ENCODE measurements around the gene CSF1R.
"Not testable (repeated sequence)": the region's sequence is repeated elsewhere in the genome, so short reads cannot be mapped to it uniquely, and the experiment has no call there.

CSF1R gene

DNA sequence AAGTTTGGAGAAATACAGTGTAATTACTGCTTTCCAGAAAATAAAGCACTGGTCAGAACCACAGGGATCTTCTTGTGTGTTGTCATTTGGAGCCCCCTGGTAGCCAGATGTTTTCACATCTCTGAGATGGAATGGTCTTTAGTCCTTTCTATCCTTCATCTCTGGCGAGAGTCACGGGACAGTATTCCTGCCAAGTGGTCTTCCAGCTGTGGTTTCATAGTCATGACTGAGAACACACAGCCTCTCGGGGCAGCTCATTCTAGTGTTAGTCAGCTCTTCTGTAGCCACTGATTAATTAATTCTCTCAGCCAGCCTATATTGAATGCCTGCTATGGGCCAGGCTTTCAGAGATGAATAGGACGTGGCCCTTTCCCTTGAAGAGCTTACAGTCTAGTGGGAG is 51.7 kb downstream of the CSF1R start:
- Histone ChIP-seq H3K27ac (ENCODE audit: low read depth, low read length) (no peak overlapping the region), H3K9ac (ENCODE audit: low read length) (no peak overlapping the region), H3K4me1 (ENCODE audit: control insufficient read depth, insufficient read depth, low read length) (no peaks in the 10 kb centered on the region), H3K27me3 (ENCODE audit: control insufficient read depth, insufficient read depth, low read length) (no peaks in the 10 kb centered on the region), H3K36me3 (ENCODE audit: control insufficient read depth, insufficient read depth, low read length) (peaks cover 41% of the 10 kb centered on the region), H3K4me3 (ENCODE audit: low read length) (no peak overlapping the region)

DNA sequence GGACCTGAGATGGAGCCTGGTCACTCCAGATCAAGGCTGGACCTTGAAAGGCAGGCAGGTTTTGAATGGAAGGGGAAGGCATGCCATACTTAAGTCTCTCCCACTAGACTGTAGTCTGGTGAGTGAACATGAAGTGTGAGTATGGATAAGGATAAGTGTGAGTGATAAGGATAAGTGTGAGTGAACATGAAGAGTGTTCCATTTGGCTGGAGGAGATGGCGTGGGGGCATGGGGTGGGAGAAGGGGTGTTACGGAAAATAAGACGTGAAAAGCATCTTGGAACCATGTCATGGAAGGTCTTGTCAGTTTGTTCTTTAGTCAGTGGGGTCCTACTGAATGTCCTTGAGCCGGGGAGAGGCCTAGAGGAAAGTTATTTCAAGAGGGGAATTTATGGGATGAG is 53.0 kb downstream of the CSF1R start:
- Histone ChIP-seq H3K4me3 (ENCODE audit: low read length) (no peak overlapping the region), H3K27ac (ENCODE audit: low read depth, low read length) (no peak overlapping the region), H3K9ac (ENCODE audit: low read length) (no peak overlapping the region), H3K4me1 (ENCODE audit: control insufficient read depth, insufficient read depth, low read length) (no peaks in the 10 kb centered on the region), H3K36me3 (ENCODE audit: control insufficient read depth, insufficient read depth, low read length) (peaks cover 44% of the 10 kb centered on the region), H3K27me3 (ENCODE audit: control insufficient read depth, insufficient read depth, low read length) (no peaks in the 10 kb centered on the region)

DNA sequence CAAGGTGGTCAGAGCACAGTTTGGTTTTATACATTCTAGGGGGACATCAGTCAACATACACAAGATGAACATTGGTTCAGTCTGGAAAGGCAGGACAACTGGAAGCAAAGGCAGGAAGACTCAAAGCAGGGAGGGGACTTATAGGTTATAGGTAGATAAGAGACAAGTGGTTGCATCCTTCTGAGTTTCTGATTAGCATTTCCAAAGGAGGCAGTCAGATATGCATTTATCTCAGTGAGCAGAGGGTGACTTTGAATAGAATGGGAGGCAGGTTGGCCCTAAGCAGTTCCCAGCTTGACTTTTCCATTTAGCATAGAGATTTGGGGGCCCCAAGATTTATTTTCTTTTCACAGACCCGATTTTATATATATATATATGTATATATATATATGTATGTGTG is 58.3 kb downstream of the CSF1R start:
- H3K27ac ChIP-seq (ENCODE audit: low read depth, low read length); H3K27me3 ChIP-seq (ENCODE audit: control insufficient read depth, insufficient read depth, low read length); H3K9ac ChIP-seq (ENCODE audit: low read length); H3K4me1 ChIP-seq (ENCODE audit: control insufficient read depth, insufficient read depth, low read length); H3K4me3 ChIP-seq (ENCODE audit: low read length): not testable (repeated sequence)
- peaks cover 37% of the 10 kb centered on the region for H3K36me3 ChIP-seq (ENCODE audit: control insufficient read depth, insufficient read depth, low read length)

DNA sequence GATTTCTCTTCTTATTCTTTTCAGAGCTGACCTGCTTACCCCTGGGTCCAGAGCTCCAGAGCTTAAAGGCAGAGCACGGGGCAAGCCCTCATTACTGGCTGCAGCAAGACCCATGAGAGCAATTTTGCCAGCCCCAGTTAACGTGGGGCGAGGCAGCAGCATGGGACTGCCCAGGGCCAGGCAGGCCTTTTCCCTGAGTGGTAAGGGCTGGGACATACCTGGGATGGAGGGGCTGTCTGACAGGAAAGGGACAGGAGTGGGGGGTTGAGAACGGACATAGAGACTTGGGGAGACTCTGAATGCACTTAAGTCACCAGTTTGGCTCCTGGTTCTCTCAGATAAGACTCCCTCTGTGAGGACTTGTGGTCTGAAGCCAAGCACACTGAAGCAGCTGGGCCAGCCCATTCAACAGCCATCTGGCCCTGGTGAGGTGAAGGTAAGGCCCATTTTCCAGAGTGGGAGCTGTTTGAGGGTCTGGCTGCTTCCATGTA is 59.6 kb downstream of the CSF1R start:
- Histone ChIP-seq H3K27ac (ENCODE audit: low read depth, low read length) (no peak overlapping the region), H3K36me3 (ENCODE audit: control insufficient read depth, insufficient read depth, low read length) (peaks cover 32% of the 10 kb centered on the region), H3K4me3 (ENCODE audit: low read length) (no peak overlapping the region)

DNA sequence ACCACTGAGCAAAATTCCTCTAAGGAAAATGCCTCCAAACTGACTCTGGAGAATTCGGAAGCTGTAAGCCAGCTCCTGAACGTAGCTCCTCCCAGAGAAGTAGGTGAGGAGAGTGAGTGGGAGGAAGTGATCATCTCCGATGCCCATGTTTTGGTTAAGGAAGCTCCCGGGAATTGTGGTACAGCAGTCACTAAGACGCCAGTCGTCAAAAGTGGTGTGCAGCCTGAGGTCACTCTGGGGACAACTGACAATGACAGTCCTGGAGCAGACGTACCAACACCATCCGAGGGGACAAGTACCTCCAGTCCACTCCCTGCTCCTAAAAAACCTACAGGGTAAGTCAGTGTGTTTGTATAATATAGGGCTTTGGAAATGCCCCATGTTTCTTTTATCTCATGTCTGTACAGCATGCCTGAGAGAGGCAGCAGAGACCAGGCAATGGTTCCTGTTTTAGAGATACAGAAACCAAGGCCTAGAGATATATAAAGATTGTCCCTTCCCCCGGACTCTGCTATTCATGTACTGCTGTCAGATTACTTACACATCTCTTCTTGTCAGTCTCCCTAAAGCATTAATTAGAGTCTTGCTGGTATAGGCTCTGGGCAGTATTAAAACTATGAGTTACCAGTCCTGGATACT is 61.9 kb downstream of the CSF1R start:
- H3K36me3 ChIP-seq (ENCODE audit: control insufficient read depth, insufficient read depth, low read length) = peaks cover 39% of the 10 kb centered on the region
- peaks cover 4% of the 10 kb centered on the region for H3K4me1 ChIP-seq (ENCODE audit: control insufficient read depth, insufficient read depth, low read length)
- no peaks in the 10 kb centered on the region for H3K27me3 ChIP-seq (ENCODE audit: control insufficient read depth, insufficient read depth, low read length)
- no peak overlapping the region for H3K4me3 ChIP-seq (ENCODE audit: low read length)
- H3K9ac ChIP-seq (ENCODE audit: low read length) = no peak overlapping the region
- H3K27ac ChIP-seq (ENCODE audit: low read depth, low read length) = no peak overlapping the region

More for the DNA sequence above, 59.6 kb downstream of the CSF1R start:
- H3K27me3 ChIP-seq (ENCODE audit: control insufficient read depth, insufficient read depth, low read length) = no peaks in the 10 kb centered on the region
- peaks cover 4% of the 10 kb centered on the region for H3K4me1 ChIP-seq (ENCODE audit: control insufficient read depth, insufficient read depth, low read length)
- no peak overlapping the region for H3K9ac ChIP-seq (ENCODE audit: low read length)

DNA sequence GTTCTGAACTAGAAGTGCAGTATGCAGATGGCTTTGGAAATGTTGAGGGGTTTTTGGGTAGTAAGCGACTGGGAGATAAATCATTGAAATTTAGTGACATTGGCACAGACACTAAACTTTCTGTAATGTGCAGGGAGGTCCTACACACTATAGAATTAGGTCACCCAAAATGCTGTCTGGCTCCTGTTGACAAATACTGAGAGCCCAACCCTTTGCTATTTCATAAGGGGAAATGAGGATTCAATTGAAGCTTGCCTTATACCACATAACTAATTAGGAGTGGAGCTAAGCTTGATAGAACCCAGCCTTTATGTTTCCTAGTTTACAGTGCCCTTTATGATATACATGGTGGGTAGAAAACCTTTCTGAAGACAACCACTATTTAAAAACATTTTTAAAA is 63.2 kb downstream of the CSF1R start:
- Histone ChIP-seq H3K36me3 (ENCODE audit: control insufficient read depth, insufficient read depth, low read length) (peaks cover 49% of the 10 kb centered on the region), H3K4me1 (ENCODE audit: control insufficient read depth, insufficient read depth, low read length) (peaks cover 4% of the 10 kb centered on the region), H3K27ac (ENCODE audit: low read depth, low read length) (no peak overlapping the region), H3K27me3 (ENCODE audit: control insufficient read depth, insufficient read depth, low read length) (no peaks in the 10 kb centered on the region), H3K9ac (ENCODE audit: low read length) (no peak overlapping the region), H3K4me3 (ENCODE audit: low read length) (no peak overlapping the region)

DNA sequence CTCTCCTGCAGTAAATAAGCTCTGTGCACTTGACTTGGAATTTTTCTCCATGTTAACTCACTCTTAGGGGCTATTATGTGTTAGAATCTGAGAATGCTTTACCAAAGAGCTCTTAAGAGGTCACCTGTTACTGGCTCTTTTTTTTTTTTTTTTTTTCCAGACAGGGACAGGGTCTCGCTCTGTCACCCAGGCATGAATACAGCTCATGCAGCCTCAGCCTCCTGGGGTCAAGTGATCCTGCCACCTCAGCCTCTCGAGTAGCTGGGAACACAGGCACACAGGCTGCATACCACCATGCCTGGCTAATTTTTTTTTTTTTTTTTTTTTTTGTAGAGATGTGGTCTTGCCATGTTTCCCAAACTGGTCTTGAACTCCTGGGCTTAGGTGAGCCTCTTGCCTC is 63.7 kb downstream of the CSF1R start:
- Histone ChIP-seq H3K9ac (ENCODE audit: low read length) (no peak overlapping the region), H3K27me3 (ENCODE audit: control insufficient read depth, insufficient read depth, low read length) (no peaks in the 10 kb centered on the region), H3K36me3 (ENCODE audit: control insufficient read depth, insufficient read depth, low read length) (peaks cover 49% of the 10 kb centered on the region), H3K4me3 (ENCODE audit: low read length) (no peak overlapping the region), H3K4me1 (ENCODE audit: control insufficient read depth, insufficient read depth, low read length) (peaks cover 4% of the 10 kb centered on the region), H3K27ac (ENCODE audit: low read depth, low read length) (no peak overlapping the region)

DNA sequence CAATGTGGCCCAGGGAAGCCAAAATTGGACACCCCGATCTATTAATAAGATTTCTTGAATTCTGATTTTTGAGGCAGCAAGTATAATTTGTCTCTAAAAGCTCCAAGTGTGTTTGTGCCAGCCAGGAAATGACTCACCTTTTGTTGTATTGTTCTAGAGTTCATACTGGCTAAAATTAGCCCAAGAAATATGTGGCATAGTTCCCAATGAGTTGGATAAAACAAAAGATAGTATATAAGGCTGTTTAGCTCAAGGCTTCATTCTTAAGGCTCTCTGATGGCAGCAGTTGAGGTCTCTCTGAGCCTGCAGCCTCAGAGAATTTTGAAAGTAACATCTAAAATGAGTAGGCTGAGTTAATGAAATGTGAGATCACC is 64.2 kb downstream of the CSF1R start:
- Histone ChIP-seq H3K4me1 (ENCODE audit: control insufficient read depth, insufficient read depth, low read length) (peaks cover 4% of the 10 kb centered on the region), H3K4me3 (ENCODE audit: low read length) (no peak overlapping the region), H3K36me3 (ENCODE audit: control insufficient read depth, insufficient read depth, low read length) (peaks cover 49% of the 10 kb centered on the region), H3K27ac (ENCODE audit: low read depth, low read length) (no peak overlapping the region), H3K9ac (ENCODE audit: low read length) (no peak overlapping the region), H3K27me3 (ENCODE audit: control insufficient read depth, insufficient read depth, low read length) (no peaks in the 10 kb centered on the region)

DNA sequence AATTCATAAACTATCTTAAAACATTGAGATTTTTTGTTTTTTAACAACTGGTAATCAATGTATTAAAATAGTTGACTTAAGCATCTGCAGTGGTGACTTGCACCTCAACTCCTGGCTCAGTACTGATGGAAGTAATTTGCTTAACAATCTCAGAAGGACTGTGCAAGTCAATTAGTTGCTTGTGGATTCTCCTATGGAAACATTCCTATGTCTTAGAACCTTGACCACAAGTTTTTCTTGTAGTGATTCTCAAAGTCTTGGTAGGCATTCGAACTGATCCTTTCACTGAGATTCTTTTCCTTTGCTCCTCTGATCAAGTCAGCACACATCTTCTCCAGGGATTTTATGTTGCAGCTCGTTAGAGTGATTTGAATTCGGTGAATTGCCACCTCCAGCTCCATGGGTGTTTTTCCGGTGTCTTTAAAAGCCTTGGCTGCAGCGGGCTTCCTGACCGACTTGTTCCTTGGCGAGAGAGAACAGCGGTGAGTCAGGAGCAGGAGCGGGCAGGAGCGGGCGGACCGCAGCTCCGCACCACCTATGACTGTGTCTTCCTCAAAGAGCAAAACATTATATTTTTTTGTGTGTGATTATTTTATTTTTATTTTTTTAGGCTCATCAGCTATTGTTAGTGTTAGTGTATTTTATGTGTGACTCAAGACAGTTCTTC is 64.7 kb downstream of the CSF1R start:
- H3K27me3 ChIP-seq (ENCODE audit: control insufficient read depth, insufficient read depth, low read length) = no peaks in the 10 kb centered on the region
- peaks cover 4% of the 10 kb centered on the region for H3K4me1 ChIP-seq (ENCODE audit: control insufficient read depth, insufficient read depth, low read length)
- no peak overlapping the region for H3K27ac ChIP-seq (ENCODE audit: low read depth, low read length)
- H3K4me3 ChIP-seq (ENCODE audit: low read length) = no peak overlapping the region
- H3K9ac ChIP-seq (ENCODE audit: low read length) = no peak overlapping the region
- peaks cover 45% of the 10 kb centered on the region for H3K36me3 ChIP-seq (ENCODE audit: control insufficient read depth, insufficient read depth, low read length)

DNA sequence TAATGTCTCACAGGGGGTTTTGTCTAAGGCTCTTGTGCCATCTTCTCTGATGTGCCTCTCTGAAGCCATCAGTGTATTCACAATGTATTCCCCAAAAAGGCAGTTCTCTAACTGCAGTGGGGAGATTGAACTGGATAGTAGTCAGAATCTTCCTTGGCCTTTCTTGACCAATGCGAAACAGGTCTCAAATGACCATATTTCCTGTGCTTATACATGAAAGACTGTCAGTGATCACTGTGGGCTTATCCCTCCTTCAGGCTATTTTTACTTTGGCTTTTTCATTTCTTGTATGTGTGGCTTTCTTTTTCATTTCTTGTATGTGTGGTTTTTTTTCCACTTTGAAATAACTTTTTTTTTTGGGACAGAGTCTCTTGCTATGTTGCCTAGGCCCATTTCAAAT is 66.1 kb downstream of the CSF1R start:
- H3K4me1 ChIP-seq (ENCODE audit: control insufficient read depth, insufficient read depth, low read length) = peaks cover 4% of the 10 kb centered on the region

DNA sequence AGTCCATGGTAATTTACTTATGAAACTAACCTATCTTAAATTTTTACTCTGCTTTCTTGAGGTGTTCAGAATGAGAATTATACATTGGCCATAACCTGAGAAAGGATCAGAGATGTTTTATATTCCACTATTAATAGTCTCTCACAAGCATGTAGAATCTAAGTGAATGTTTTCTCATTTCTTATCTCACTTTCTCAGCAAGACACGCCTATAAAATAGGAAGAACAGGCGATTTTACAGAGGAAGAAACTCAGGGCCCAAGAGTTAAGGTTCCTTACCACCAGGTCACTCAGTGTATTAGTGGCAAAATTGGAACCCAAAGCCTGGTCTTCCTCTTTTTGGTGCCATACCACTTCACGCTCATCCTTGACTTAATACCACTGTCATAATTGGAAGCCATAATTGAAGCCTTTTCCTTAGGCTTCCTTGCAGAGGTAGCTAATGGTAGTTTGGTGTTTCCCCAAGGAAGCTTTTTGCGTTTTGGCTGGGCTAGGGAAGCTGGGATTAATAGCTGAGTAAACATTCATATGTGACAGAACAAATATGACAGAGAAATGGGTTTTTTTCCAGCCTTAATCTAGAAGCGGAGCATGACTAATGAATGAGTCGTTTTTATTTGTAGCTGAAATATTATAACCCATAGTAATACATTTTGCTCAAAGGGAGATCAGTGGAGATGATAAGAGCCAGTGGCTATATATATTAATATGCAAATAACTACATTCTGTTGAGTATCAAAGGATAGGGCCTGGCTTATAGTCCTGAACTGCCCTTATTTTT is 68.9 kb downstream of the CSF1R start:
- Histone ChIP-seq H3K27ac (ENCODE audit: low read depth, low read length) (no peak overlapping the region), H3K36me3 (ENCODE audit: control insufficient read depth, insufficient read depth, low read length) (peaks cover 38% of the 10 kb centered on the region), H3K4me1 (ENCODE audit: control insufficient read depth, insufficient read depth, low read length) (peaks cover 4% of the 10 kb centered on the region), H3K9ac (ENCODE audit: low read length) (no peak overlapping the region), H3K27me3 (ENCODE audit: control insufficient read depth, insufficient read depth, low read length) (no peaks in the 10 kb centered on the region), H3K4me3 (ENCODE audit: low read length) (no peak overlapping the region)

More for the DNA sequence above, 66.1 kb downstream of the CSF1R start:
- no peak overlapping the region for H3K4me3 ChIP-seq (ENCODE audit: low read length)
- H3K27ac ChIP-seq (ENCODE audit: low read depth, low read length) = no peak overlapping the region
- H3K36me3 ChIP-seq (ENCODE audit: control insufficient read depth, insufficient read depth, low read length) = peaks cover 40% of the 10 kb centered on the region
- no peak overlapping the region for H3K9ac ChIP-seq (ENCODE audit: low read length)
- no peaks in the 10 kb centered on the region for H3K27me3 ChIP-seq (ENCODE audit: control insufficient read depth, insufficient read depth, low read length)

DNA sequence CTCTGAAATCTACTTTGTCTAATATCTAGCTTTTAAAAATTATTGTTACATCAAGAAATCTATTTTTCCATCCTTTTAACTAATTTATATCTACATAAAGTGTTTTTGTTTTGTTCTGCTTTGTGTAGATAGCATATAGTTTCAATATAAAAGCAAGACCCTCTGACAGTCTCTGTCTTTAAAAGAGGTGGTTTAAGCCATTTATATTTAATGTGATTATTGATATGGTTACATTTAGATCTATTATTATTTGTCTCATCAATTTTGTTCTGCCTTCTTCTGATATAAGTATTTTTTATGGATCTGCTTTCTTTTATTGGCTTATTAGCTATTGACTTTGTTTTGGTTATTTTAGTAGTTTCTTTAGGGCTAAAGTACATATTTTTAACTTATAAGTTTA is 69.8 kb downstream of the CSF1R start:
- Histone ChIP-seq H3K27ac (ENCODE audit: low read depth, low read length) (no peak overlapping the region), H3K27me3 (ENCODE audit: control insufficient read depth, insufficient read depth, low read length) (no peaks in the 10 kb centered on the region), H3K4me3 (ENCODE audit: low read length) (no peak overlapping the region), H3K36me3 (ENCODE audit: control insufficient read depth, insufficient read depth, low read length) (peaks cover 41% of the 10 kb centered on the region), H3K9ac (ENCODE audit: low read length) (no peak overlapping the region), H3K4me1 (ENCODE audit: control insufficient read depth, insufficient read depth, low read length) (no peaks in the 10 kb centered on the region)

All from rectal smooth muscle tissue (tissue), 1 donor.